ENCODE data around the gene RPTOR.

GRCh38 chr17:80782536-80783427 lies 238.1 kb downstream of the RPTOR start:
- no peak for TF ChIP-seq POLR2A (IDR thresholded peaks at IDR 0.05; ENCODE audit: low read length)
- TF ChIP-seq GATA1 (IDR thresholded peaks at IDR 0.05; ENCODE audit: low read depth, low read length) = no peak

Data from erythroblast (primary cell).